ENCODE results near the gene COX6A2.
A peak's percentile ranks its signal among the peaks of the same experiment; 100 is the strongest.

Gene COX6A2

GRCh38 chr16:31428279-31428597 lies at the start of gene COX6A2:
Gene COX6A2 (minus strand): TSS chr16:31428360. CDS start chr16:31428325, 35 bp downstream.
- no peak for DNase-seq

DNA sequence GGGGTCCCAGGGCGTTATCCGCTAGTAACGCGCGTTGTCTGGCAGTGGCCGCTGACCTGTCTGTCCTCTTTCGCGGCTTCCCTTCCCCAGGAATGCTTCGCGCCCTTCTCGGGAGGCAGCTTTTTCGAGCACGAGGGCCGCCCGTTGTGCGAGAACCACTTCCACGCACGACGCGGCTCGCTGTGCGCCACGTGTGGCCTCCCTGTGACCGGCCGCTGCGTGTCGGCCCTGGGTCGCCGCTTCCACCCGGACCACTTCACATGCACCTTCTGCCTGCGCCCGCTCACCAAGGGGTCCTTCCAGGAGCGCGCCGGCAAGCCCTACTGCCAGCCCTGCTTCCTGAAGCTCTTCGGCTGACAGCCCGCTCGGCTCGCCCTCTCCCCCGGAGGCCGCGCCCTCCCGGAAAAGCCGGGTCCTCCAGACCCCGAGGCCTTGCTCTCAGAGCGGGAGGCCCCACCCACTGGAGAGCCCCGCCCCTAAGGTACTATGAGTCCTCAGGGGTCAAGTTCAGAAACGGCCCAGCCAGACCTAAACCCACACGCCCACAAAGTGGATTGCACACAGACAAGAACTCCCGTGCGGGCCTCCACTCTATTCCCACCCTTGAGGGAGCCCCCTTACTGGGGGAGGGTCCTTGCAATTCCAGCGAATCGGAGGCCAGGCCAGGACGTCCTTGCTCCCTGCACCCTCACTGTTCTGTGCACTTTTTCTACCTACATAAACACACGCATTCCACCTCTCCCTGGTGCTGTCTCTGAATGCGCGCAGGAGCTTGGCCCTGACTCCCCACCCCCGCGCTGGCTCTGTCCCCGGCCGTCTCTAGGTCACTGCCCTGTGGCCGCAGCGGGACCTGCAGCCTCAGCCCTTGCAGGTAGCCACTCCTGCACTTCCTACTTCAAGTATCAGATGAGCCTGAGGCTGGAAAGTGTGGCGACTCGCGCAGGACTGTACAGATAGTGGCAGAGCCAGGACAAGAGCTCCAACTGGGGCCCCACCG lies 49.4 kb upstream of the COX6A2 start:
- no peak for DNase-seq

GRCh38 chr16:31476303-31477219 lies 48.4 kb upstream of the COX6A2 start:
- DNase-seq: peak; percentile 20

DNA sequence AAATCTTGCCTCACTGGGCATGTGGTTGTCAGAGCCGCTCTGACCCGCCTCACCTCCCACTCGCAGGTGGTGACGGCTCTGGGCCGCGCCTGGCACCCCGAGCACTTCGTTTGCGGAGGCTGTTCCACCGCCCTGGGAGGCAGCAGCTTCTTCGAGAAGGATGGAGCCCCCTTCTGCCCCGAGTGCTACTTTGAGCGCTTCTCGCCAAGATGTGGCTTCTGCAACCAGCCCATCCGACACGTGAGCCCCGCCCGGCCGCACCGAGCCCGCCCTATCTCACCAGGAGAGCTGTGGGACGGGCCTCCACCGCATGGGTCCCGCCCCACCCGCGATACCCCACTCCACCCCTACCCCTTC lies 47.8 kb upstream of the COX6A2 start:
- DNase-seq: no peak

DNA sequence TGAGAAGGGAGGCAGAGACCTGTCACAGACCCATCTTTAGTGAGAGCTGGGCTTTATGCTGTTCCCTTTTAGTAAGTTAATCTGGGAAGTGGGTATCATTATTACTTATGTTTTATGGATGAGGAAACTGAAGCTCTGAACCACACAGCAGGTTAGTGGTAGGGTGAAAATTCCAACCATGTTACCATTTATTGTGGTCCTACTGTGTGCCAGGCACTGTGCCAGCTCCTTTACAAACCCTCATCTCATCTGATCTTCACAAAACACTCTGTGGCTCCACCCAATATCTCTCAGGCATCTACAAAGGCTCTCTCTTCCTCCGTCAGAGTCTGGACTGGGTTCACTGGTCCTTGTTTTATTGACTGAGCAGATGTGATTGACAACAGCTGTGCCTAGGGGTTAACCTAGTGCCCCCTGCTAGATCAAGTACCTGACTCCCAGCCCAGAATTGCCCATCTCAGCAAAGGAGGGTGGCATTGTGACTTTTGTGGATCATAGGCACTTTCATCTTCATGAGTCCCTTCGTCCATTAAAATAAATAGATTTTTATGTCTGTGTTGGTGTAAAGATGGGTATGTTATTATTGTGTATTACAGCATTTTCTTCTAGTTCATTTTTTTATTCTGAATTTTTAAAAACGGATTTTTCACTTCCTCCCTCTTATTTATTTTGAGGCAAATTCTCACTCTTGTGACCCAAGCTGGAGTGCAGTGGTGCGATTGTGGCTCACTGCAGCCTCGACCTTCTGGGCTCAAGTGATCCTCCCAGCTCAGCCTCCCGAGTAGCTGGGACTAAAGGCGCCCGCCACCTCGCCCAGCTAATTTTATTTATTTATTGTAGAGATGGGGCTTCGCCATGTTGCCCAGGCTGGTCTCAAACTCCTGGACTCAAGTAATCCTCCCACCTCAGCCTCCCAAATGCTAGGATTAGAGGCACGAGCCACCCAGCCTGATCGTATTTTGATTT lies 46.9 kb upstream of the COX6A2 start:
- no peak for DNase-seq

- DNase-seq: no peak
These were observed 46.1 kb upstream of the COX6A2 start for GRCh38 chr16:31474173-31474714.

DNA sequence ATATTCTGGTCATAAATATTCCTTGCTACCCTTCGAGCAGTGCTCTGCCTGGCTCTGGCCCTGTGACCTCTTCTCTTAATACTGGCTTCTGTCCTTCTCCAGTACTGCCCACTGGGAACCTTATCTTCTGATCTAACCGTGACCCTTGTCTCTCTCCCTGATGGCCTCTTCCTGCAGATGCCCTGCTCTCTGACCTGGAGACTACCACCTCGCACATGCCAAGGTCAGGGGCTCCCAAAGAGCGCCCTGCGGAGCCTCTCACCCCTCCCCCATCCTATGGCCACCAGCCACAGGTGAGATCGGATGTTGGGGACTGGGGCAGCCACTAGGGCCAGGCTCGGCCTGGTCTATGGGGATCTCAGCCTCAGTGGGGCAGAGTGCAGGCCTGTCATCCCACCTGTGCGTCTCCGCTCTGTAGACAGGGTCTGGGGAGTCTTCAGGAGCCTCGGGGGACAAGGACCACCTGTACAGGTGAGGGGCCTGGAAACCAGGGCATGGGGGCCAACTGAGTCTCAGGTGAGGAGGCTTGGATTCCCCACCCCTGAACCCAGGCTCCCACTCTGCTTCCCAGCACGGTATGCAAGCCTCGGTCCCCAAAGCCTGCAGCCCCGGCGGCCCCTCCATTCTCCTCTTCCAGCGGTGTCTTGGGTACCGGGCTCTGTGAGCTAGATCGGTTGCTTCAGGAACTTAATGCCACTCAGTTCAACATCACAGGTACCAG lies 45.3 kb upstream of the COX6A2 start:
- DNase-seq: no peak

DNA sequence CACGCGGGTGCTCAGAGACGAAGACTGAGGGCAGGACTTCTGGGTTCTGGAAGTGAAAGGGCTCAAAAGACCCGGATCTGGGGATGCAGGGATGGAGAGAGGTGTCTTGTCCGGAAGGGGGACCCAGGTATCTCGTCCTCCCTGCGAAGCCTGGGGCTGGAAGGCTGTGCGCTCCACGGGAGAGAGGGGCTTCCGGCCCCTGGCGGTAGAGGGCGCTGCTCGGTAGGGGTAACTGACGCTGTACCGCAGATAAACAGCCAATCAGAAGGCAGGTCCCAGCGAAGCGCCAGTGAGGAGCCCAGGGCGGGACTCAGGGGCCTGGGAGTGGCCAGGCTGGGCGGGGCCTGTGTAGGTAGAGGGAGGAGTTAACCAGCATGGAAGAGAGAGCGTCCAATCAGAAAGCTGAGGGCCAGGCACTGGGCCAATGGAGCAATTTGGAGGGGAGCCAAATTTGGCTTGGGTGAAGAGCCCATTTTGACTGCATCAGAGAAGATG lies 44.6 kb upstream of the COX6A2 start:
- no peak for DNase-seq

- DNase-seq: no peak
These were observed 43.9 kb upstream of the COX6A2 start, which contains the start of gene TGFB1I1 for GRCh38 chr16:31471875-31472708. Gene TGFB1I1 (plus strand): TSS chr16:31472152. CDS start chr16:31472189, 37 bp downstream.

DNA sequence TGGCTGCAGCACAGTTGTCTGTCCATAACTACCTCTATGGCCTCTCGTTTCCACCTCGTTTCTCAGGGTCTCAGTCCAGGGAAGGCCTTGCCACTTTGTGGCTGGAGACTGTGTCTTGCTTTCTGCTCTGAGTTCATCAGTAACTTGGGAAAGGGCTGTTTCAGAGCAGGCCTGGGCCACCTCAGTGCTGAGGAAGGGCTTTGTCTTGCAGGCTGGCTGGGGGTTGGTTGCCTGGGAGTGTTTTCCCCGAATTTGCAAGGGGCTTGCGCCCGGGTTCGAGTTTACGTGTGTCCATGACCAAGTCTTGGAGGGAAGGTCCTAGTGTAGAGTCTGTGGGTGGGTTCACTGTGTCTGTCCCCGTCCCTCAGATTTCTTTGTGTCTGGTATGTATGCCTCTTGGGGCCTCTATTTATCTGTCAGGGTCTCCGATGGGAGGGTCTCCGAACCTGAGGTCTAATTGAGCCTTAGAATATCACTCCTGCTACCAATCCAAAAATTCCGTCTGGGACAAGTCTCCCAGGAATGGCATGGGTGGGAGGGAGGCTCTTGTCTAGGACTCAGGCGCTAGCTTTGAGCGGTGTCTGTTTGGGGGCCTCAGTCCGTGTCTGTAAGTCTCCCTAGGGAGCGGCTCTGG lies 43.2 kb upstream of the COX6A2 start:
- no peak for DNase-seq

GRCh38 chr16:31470615-31471014 lies 42.5 kb upstream of the COX6A2 start:
- no peak for DNase-seq

- DNase-seq: no peak
These were observed 39.7 kb upstream of the COX6A2 start for GRCh38 chr16:31467858-31468257.

DNA sequence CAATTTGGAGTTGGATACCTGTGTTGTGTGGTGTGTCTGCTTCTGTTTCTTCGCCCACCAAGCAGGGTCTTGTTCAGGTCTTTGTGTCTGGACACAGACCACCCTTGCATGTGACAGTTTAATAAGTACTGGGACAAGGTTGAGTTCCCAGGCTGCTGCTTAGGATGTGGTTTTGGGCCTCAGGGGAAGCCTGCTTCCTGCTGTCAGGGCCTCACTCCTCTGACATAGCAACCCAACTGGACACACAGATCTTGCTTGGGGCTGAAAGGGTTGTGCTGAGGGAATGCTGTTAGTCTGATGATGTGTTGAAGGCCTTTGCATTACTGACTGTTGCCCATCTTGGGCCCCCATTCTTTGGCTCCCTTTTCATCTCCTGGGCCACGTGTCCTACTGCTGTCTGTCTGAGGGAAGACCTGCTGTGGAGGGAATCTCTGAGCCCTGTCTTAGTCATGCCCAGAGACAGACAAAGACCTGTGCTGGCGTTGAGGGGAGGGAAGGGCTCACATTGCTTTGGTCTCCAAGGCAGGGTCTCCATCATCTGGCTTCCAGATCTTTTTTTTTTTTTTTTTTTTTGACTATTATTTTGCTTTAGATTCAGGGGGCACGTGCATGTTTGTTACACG lies 39.1 kb upstream of the COX6A2 start:
- DNase-seq: no peak

GRCh38 chr16:31466381-31466841 lies 38.3 kb upstream of the COX6A2 start:
- DNase-seq: no peak

DNA sequence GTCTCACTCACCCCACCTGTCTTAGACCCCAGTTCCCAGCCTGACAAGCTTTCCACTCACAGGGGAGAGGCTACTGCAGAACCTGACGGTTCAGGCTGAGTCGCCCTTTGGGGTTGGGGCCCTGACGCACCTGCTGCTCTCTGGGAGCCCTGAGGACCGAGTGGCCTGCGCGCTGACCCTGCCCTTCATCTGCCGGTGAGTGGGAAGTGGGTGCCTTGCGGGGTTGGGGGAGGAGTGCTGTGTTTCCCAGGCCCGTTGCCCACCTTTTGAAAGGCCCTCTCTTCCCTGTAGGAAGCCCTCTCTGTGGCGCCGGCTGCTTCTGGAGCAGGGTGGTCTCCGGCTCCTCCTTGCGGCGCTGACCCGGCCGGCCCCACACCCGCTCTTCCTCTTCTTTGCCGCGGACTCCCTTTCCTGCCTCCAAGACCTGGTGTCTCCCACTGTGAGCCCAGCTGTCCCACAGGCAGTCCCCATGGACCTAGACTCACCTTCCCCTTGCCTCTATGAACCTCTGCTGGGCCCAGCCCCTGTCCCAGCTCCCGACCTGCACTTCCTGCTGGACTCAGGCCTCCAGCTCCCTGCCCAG lies 37.7 kb upstream of the COX6A2 start:
- DNase-seq: no peak

- DNase-seq: no peak
These were observed 36.7 kb upstream of the COX6A2 start for GRCh38 chr16:31464781-31465260.

GRCh38 chr16:31464348-31464769 lies 36.2 kb upstream of the COX6A2 start:
- no peak for DNase-seq
